K562 (cell line): ENCODE data around the gene SPDEF. TPM values are rescaled to one million over a fixed set of nuclear protein-coding genes. Genes with fewer than 3 reads are reported as not detected.

ENCODE experiments used
- LEF1 ChIP-seq: fragments of 450-650 bp; IDR thresholded peaks from 2 replicates; pipeline ENCODE4 v1.6.1; 2016; ENCODE audit warnings: mild to moderate bottlenecking
- MEIS2 ChIP-seq: fragments of 450-650 bp; IDR thresholded peaks from 2 replicates; pipeline ENCODE4 v1.6.1; 2014; ENCODE audit warnings: mild to moderate bottlenecking; ENCODE audit not compliant: partially characterized antibody
- NCOA4 ChIP-seq: fragments of 450-650 bp; IDR thresholded peaks from 2 replicates; pipeline ENCODE4 v1.6.1; 2018; ENCODE audit warnings: mild to moderate bottlenecking; ENCODE audit not compliant: partially characterized antibody
- NONO ChIP-seq, 2 experiments: fragments of 200-400 bp in 1 of 2; fragments of 450-650 bp in 1 of 2; formaldehyde crosslinking in 1 of 2; IDR thresholded peaks; 2 replicates each; pipeline ENCODE4 v1.6.1; 2017; ENCODE audit warnings: low read depth in 2 of 2, mild to moderate bottlenecking in 2 of 2, moderate library complexity in 2 of 2, low read length in 1 of 2
- NRF1 ChIP-seq, 2 experiments: fragments of 450-650 bp; IDR thresholded peaks in 1 of 2; conservative IDR thresholded peaks in 1 of 2; 2 replicates each; pipeline ENCODE4 v1.6.1; 2014; ENCODE audit warnings: mild to moderate bottlenecking in 2 of 2
- POLR2B ChIP-seq: fragments of 450-650 bp; IDR thresholded peaks from 2 replicates; pipeline ENCODE4 v1.6.1; 2018; ENCODE audit warnings: low read depth; ENCODE audit not compliant: partially characterized antibody
- PTBP1 ChIP-seq: fragments of 200-400 bp; formaldehyde crosslinking; IDR thresholded peaks from 2 replicates; pipeline ENCODE4 v1.6.1; 2017; ENCODE audit warnings: low read depth, low read length
- RHOXF2B ChIP-seq: fragments of 250-450 bp; sonication (Bioruptor Pico); conservative IDR thresholded peaks from 2 replicates; pipeline ENCODE4 v1.5.1; 2021
- TEAD1 ChIP-seq, 2 experiments: fragments of 450-650 bp in 1 of 2; sonication (generic) in 1 of 2; formaldehyde crosslinking; IDR thresholded peaks; 2 replicates each; pipeline versions ENCODE4 v1.4.0 to v1.8.0; 2020 to 2022; ENCODE audit warnings: mild to moderate bottlenecking in 2 of 2, missing genetic modification reagents in 1 of 2
- TRIM24 ChIP-seq, 2 experiments: fragments of 450-650 bp; IDR thresholded peaks; 2 replicates each; pipeline ENCODE4 v1.6.1; 2016
- ZEB2 ChIP-seq: fragments of 450-650 bp; IDR thresholded peaks from 2 replicates; pipeline ENCODE4 v1.6.1; 2016
- ZNF146 ChIP-seq: IDR thresholded peaks from one replicate; pipeline ENCODE4 v1.6.1; 2018; ENCODE audit warnings: missing compliant biosample characterization; ENCODE audit not compliant: unreplicated experiment
- ZNF174 ChIP-seq: fragments of 250-450 bp; sonication (Bioruptor Pico); IDR thresholded peaks from 2 replicates; pipeline ENCODE4 v1.4.0; 2020; ENCODE audit warnings: mild to moderate bottlenecking
- ZNF347 ChIP-seq: fragments of 450-650 bp; formaldehyde crosslinking; IDR thresholded peaks from 2 replicates; pipeline ENCODE4 v1.4.0; 2020; ENCODE audit warnings: low read depth, mild to moderate bottlenecking, moderate library complexity
- polyA plus RNA-seq, 8 experiments: library from polyadenylated mRNA; depleted of rRNA in 4 of 8; stranded (reverse) in 5 of 8; unstranded in 3 of 8; fragments of >200 nt; fragmentation: Nextera tagmentation in 2 of 8; fragmentation: Illumina TruSeq in 1 of 8; extraction: Ambion mirVana in 2 of 8; extraction: Trizol in 1 of 8; gene quantifications; 2 replicates each; pipeline versions ENCODE4 v1.2.1 to v1.2.3, GENCODE V29; 2011 to 2014; ENCODE audit warnings: inconsistent platforms in 1 of 8, missing spikeins in 1 of 8
- total RNA-seq, 7 experiments: library from RNA; depleted of rRNA in 6 of 7; stranded (reverse); fragments of >200 nt in 6 of 7; fragmentation: Illumina TruSeq in 2 of 7; extraction: Trizol in 2 of 7; gene quantifications; 2 replicates each; pipeline versions ENCODE4 v1.2.1 to v1.2.3, GENCODE V29; 2011 to 2021; ENCODE audit warnings: low replicate concordance in 1 of 7
- TF ChIP-seq, protein P1 (sequence below): fragments of 450-650 bp; IDR thresholded peaks from 2 replicates; pipeline ENCODE4 v1.6.1; 2018; ENCODE audit not compliant: partially characterized antibody
- TF ChIP-seq, protein P2 (sequence below): fragments of 250-450 bp; sonication (Bioruptor Pico); IDR thresholded peaks from 2 replicates; pipeline ENCODE4 v1.8.0; 2022; ENCODE audit warnings: moderate library complexity, mild to moderate bottlenecking, inconsistent platforms
- TF ChIP-seq, protein P3 (sequence below): fragments of 450-650 bp; IDR thresholded peaks from 2 replicates; pipeline ENCODE4 v1.6.1; 2016; ENCODE audit warnings: antibody characterized with exemption
- TF ChIP-seq, protein P4 (sequence below), 2 experiments: IDR thresholded peaks; 2 replicates each; pipeline ENCODE4 v1.6.1; 2012; ENCODE audit warnings: improper control_type of control experiment in 2 of 2, low read depth in 2 of 2, low read length in 2 of 2, borderline replicate concordance in 1 of 2

The SPDEF gene
- total and polyA plus RNA-seq, 9 of the 15 experiments (the other 6 are each of a cell fraction or from before 2014, with no cell fraction given) = 0.04 to 0.12 (median 0.11) TPM; not detected in 5

DNA sequence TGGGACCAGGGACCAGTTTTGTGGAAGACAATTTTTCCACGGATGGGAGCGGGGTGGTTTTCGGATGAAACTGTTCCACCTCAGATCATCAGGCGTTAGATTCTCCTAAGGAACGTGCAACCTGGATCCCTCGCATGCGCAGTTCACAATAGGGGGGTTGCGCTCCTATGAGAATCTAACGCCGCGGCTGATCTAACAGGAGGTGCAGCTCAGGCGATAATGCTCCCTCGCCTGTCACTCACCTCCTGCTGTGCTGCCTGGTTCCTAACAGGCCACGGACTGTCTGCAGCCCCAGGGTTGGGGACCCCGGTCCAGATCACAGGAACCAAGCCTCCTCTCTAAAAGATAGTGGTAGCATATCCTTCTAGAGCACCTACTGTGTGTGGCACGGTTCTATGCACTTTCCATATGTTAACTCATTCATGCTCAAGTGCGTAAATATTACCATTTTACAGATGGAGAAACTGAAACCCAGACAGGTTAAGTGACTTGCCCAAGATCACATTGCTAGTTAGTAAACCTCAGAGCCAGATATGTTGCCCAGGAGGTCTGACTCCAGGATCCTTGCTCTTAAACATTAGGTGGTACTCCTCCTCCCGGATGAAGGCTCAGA lies 25.3 kb downstream of the SPDEF start (continued):
- TF ChIP-seq, protein P1, sequence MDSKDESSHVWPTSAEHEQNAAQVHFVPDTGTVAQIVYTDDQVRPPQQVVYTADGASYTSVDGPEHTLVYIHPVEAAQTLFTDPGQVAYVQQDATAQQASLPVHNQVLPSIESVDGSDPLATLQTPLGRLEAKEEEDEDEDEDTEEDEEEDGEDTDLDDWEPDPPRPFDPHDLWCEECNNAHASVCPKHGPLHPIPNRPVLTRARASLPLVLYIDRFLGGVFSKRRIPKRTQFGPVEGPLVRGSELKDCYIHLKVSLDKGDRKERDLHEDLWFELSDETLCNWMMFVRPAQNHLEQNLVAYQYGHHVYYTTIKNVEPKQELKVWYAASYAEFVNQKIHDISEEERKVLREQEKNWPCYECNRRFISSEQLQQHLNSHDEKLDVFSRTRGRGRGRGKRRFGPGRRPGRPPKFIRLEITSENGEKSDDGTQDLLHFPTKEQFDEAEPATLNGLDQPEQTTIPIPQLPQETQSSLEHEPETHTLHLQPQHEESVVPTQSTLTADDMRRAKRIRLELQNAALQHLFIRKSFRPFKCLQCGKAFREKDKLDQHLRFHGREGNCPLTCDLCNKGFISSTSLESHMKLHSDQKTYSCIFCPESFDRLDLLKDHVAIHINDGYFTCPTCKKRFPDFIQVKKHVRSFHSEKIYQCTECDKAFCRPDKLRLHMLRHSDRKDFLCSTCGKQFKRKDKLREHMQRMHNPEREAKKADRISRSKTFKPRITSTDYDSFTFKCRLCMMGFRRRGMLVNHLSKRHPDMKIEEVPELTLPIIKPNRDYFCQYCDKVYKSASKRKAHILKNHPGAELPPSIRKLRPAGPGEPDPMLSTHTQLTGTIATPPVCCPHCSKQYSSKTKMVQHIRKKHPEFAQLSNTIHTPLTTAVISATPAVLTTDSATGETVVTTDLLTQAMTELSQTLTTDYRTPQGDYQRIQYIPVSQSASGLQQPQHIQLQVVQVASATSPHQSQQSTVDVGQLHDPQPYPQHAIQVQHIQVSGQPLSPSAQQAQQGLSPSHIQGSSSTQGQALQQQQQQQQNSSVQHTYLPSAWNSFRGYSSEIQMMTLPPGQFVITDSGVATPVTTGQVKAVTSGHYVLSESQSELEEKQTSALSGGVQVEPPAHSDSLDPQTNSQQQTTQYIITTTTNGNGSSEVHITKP = peak; percentile 0
- no peak for TF ChIP-seq ZNF174 (CRISPR knock-in tag)
- TF ChIP-seq ZEB2 = no peak
- TF ChIP-seq, protein P2, sequence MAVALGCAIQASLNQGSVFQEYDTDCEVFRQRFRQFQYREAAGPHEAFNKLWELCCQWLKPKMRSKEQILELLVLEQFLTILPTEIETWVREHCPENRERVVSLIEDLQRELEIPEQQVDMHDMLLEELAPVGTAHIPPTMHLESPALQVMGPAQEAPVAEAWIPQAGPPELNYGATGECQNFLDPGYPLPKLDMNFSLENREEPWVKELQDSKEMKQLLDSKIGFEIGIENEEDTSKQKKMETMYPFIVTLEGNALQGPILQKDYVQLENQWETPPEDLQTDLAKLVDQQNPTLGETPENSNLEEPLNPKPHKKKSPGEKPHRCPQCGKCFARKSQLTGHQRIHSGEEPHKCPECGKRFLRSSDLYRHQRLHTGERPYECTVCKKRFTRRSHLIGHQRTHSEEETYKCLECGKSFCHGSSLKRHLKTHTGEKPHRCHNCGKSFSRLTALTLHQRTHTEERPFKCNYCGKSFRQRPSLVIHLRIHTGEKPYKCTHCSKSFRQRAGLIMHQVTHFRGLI (CRISPR knock-in tag) = no peak
- TF ChIP-seq ZNF347 = no peak
- TF ChIP-seq ZNF146 (CRISPR knock-in tag) = no peak
- no peak for TF ChIP-seq RHOXF2B (CRISPR knock-in tag)
- 0 out of 2 replicates have a peak, but pooled peaks have one; percentile 37 for TF ChIP-seq PTBP1
- TF ChIP-seq, protein P3, sequence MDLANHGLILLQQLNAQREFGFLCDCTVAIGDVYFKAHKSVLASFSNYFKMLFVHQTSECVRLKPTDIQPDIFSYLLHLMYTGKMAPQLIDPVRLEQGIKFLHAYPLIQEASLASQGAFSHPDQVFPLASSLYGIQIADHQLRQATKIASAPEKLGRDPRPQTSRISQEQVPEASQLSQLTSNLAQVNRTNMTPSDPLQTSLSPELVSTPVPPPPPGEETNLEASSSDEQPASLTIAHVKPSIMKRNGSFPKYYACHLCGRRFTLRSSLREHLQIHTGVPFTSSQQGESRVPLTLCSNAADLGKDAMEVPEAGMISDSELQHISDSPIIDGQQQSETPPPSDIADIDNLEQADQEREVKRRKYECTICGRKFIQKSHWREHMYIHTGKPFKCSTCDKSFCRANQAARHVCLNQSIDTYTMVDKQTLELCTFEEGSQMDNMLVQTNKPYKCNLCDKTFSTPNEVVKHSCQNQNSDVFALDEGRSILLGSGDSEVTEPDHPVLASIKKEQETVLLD = no peak
- no peak for TF ChIP-seq NONO (IDR thresholded peaks at IDR 0.05; ENCODE audit: low read depth in 2 of 2, low read length in 1 of 2)
- TF ChIP-seq NRF1 (conservative IDR thresholded peaks at IDR 0.05 in 1 of 2, IDR thresholded peaks at IDR 0.05 in 1 of 2) = peak; percentile 87 to 89
- peak; percentile 67 for TF ChIP-seq MEIS2
- no peak for TF ChIP-seq TRIM24 (IDR thresholded peaks at IDR 0.05)
- no peak for TF ChIP-seq TEAD1 (CRISPR knock-in tag; IDR thresholded peaks at IDR 0.05)
- no peak for TF ChIP-seq POLR2B
- TF ChIP-seq NCOA4 = no peak
- TF ChIP-seq, protein P4, sequence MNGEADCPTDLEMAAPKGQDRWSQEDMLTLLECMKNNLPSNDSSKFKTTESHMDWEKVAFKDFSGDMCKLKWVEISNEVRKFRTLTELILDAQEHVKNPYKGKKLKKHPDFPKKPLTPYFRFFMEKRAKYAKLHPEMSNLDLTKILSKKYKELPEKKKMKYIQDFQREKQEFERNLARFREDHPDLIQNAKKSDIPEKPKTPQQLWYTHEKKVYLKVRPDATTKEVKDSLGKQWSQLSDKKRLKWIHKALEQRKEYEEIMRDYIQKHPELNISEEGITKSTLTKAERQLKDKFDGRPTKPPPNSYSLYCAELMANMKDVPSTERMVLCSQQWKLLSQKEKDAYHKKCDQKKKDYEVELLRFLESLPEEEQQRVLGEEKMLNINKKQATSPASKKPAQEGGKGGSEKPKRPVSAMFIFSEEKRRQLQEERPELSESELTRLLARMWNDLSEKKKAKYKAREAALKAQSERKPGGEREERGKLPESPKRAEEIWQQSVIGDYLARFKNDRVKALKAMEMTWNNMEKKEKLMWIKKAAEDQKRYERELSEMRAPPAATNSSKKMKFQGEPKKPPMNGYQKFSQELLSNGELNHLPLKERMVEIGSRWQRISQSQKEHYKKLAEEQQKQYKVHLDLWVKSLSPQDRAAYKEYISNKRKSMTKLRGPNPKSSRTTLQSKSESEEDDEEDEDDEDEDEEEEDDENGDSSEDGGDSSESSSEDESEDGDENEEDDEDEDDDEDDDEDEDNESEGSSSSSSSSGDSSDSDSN (IDR thresholded peaks at IDR 0.05; ENCODE audit: borderline replicate concordance in 1 of 2, low read depth in 2 of 2, low read length in 2 of 2) = no peak
- TF ChIP-seq LEF1 = no peak
